Activated CD4-positive, alpha-beta T cell treated with anti-CD3 and anti-CD28 coated beads for 24 hours (primary cell): ENCODE data around the gene CDH8.

Source experiments
- DNase-seq, 2 donors: peaks; one replicate each; pipeline ENCODE4 v3.0.0-alpha.2; 2020; ENCODE audit warnings: low read depth in 2 of 2

Gene CDH8

GRCh38 chr16:62036101-62036801 is at the start of gene CDH8:
Gene CDH8 (minus strand): TSS chr16:62036438. CDS start chr16:62021403, 15,035 bp downstream.
- DNase-seq = no peak

GRCh38 chr16:62079236-62079635 is 43.0 kb upstream of the CDH8 start:
- no peak for DNase-seq

- DNase-seq = no peak
These were observed 41.8 kb upstream of the CDH8 start for GRCh38 chr16:62077998-62078397.

- DNase-seq = no peak
These were observed 40.6 kb upstream of the CDH8 start for GRCh38 chr16:62076886-62077285.

GRCh38 chr16:62068747-62069146 is 32.5 kb upstream of the CDH8 start:
- DNase-seq = no peak

GRCh38 chr16:62067981-62068380 is 31.7 kb upstream of the CDH8 start:
- DNase-seq = no peak

- no peak for DNase-seq
These were observed 30.9 kb upstream of the CDH8 start for GRCh38 chr16:62067182-62067581.

GRCh38 chr16:62066747-62067146 is 30.5 kb upstream of the CDH8 start:
- no peak for DNase-seq

- DNase-seq = no peak
These were observed 27.9 kb upstream of the CDH8 start for GRCh38 chr16:62064173-62064572.

- no peak for DNase-seq
These were observed 23.9 kb upstream of the CDH8 start for GRCh38 chr16:62060089-62060488.

GRCh38 chr16:62059527-62059926 is 23.3 kb upstream of the CDH8 start:
- DNase-seq = no peak

- DNase-seq = no peak
These were observed 22.2 kb upstream of the CDH8 start for GRCh38 chr16:62058412-62058811.

GRCh38 chr16:62051942-62052341 is 15.7 kb upstream of the CDH8 start:
- DNase-seq = no peak

GRCh38 chr16:62050793-62051192 is 14.6 kb upstream of the CDH8 start:
- DNase-seq = no peak

GRCh38 chr16:62046801-62047200 is 10.6 kb upstream of the CDH8 start:
- no peak for DNase-seq

GRCh38 chr16:62041401-62041800 is 5.2 kb upstream of the CDH8 start:
- DNase-seq = no peak

GRCh38 chr16:62038646-62039045 is 2.4 kb upstream of the CDH8 start:
- no peak for DNase-seq

GRCh38 chr16:62038225-62038624 is 2.0 kb upstream of the CDH8 start:
- DNase-seq = no peak

- no peak for DNase-seq
These were observed 531 bp upstream of the CDH8 start for GRCh38 chr16:62036802-62037135.

GRCh38 chr16:62035115-62036092 is 834 bp downstream of the CDH8 start:
- no peak for DNase-seq

GRCh38 chr16:62034231-62035114 is 1.8 kb downstream of the CDH8 start:
- no peak for DNase-seq

- DNase-seq = no peak
These were observed 3.2 kb downstream of the CDH8 start for GRCh38 chr16:62033065-62033464.
